Activated naive CD4-positive, alpha-beta T cell (primary cell): Measurements from ENCODE around the gene HTR3D.
"Not testable (repeated sequence)": the region's sequence is repeated elsewhere in the genome, so short reads cannot be mapped to it uniquely, and the experiment has no call there.

Source experiments
- DNase-seq, 4 experiments: peaks; one replicate each; lab custom pipeline; 2025; lab: John Stamatoyannopoulos, UW

HTR3D gene

GRCh38 chr3:184031187-184031792, at the start of gene HTR3D:
TSS of gene HTR3D (plus strand) at chr3:184031742. CDS start at chr3:184031742, 0 bp downstream.
- no peak for DNase-seq

- no peak for DNase-seq
Observed at GRCh38 chr3:183981990-183982644, 49.4 kb upstream of the HTR3D start.

GRCh38 chr3:183984127-183984740, 47.3 kb upstream of the HTR3D start:
- no peak for DNase-seq

GRCh38 chr3:183984749-183985729, 46.5 kb upstream of the HTR3D start:
- DNase-seq: no peak

- DNase-seq: no peak
Observed at GRCh38 chr3:183987000-183987600, 44.4 kb upstream of the HTR3D start.

- no peak for DNase-seq
Observed at GRCh38 chr3:183988216-183988790, 43.2 kb upstream of the HTR3D start.

GRCh38 chr3:183991403-183991802, 40.1 kb upstream of the HTR3D start:
- no peak for DNase-seq

GRCh38 chr3:184001761-184002160, 29.8 kb upstream of the HTR3D start:
- DNase-seq: no peak

GRCh38 chr3:184002469-184002868, 29.1 kb upstream of the HTR3D start:
- DNase-seq: no peak

- DNase-seq: no peak
Observed at GRCh38 chr3:184003187-184003967, 28.2 kb upstream of the HTR3D start.

- DNase-seq: no peak
Observed at GRCh38 chr3:184004476-184004875, 27.1 kb upstream of the HTR3D start.

- peak in 1 of 4 experiments; percentile 8 for DNase-seq
Observed at GRCh38 chr3:184005941-184006507, 25.5 kb upstream of the HTR3D start.

- DNase-seq: not testable (repeated sequence)
Observed at GRCh38 chr3:184007143-184007813, 24.3 kb upstream of the HTR3D start.

- no peak for DNase-seq
Observed at GRCh38 chr3:184008161-184008560, 23.4 kb upstream of the HTR3D start.

- DNase-seq: no peak
Observed at GRCh38 chr3:184011230-184011876, 20.2 kb upstream of the HTR3D start.

GRCh38 chr3:184011937-184012889, 19.3 kb upstream of the HTR3D start:
- DNase-seq: no peak

- DNase-seq: no peak
Observed at GRCh38 chr3:184015381-184016019, 16.0 kb upstream of the HTR3D start.
